ENCODE measurements around the gene NKPD1. TPM values are rescaled to one million over a fixed set of nuclear protein-coding genes. Genes with fewer than 3 reads are reported as not detected.

NKPD1 gene
- total and polyA plus RNA-seq, 2 experiments from 2014 or later, result 0.24 to 1.3 TPM

- Histone ChIP-seq H3K4me3 (no peak overlapping the region), H2AFZ (no peak overlapping the region), H3F3A (replicated peaks; ENCODE audit: low read depth) (no peaks in the 10 kb centered on the region), H3K27ac (ENCODE audit: low read depth) (no peak overlapping the region), H3K4me2 (no peak overlapping the region), H3K27me3 (ENCODE audit: insufficient read depth) (no peaks in the 10 kb centered on the region), H3K9me2 (ENCODE audit: insufficient read depth) (no peaks in the 10 kb centered on the region), H3K79me2 (replicated peaks; ENCODE audit: insufficient read depth) (peaks cover 14% of the 10 kb centered on the region), H3K36me3 (ENCODE audit: insufficient read depth) (no peaks in the 10 kb centered on the region), H3K4me1 (ENCODE audit: insufficient read depth) (peaks cover 6% of the 10 kb centered on the region; the same call in 1 of the 2 replicates), H4K20me1 (replicated peaks; ENCODE audit: insufficient read depth) (peaks cover 3% of the 10 kb centered on the region; the same call in 1 of the 2 replicates)
- no peaks in the 10 kb centered on the region; the same call in 2 of the 3 replicates for H3K9me3 Mint-ChIP-seq
- H3K36me3 Mint-ChIP-seq (ENCODE audit: low read depth), result peaks cover 18% of the 10 kb centered on the region
- no peak overlapping the region for H3K4me3 Mint-ChIP-seq
- H3K4me1 Mint-ChIP-seq, result peaks cover 12% of the 10 kb centered on the region
- H3K27me3 Mint-ChIP-seq (ENCODE audit: insufficient read depth, low read depth, poor library complexity), result peaks cover 19% of the 10 kb centered on the region
- no peak for TF ChIP-seq ZNF331 (CRISPR knock-in tag; IDR thresholded peaks at IDR 0.05; ENCODE audit: low read depth)
- no peak for TF ChIP-seq EZH2phosphoT487 (IDR thresholded peaks at IDR 0.05; ENCODE audit: unreplicated experiment)
- no peak for TF ChIP-seq EZH2 (IDR thresholded peaks at IDR 0.05; ENCODE audit: low read depth, unreplicated experiment)
- TF ChIP-seq NANOG (IDR thresholded peaks at IDR 0.05; ENCODE audit: borderline replicate concordance), result no peak
- no peak for TF ChIP-seq POLR2AphosphoS5 (IDR thresholded peaks at IDR 0.05; ENCODE audit: low read depth)
- TF ChIP-seq ZNF114 (CRISPR knock-in tag; IDR thresholded peaks at IDR 0.05), result no peak
- no peak overlapping the region; the same call in 1 of the 2 replicates for H3K27ac Mint-ChIP-seq
- DNase-seq (ENCODE audit: low spot score) (no peak), ATAC-seq (no peak)
Measured at GRCh38 chr19:45142016-45142725, 18.6 kb downstream of the NKPD1 start.

GRCh38 chr19:45141203-45141900 is 19.4 kb downstream of the NKPD1 start:
- H3F3A ChIP-seq (replicated peaks; ENCODE audit: low read depth), result no peaks in the 10 kb centered on the region
- DNase-seq (ENCODE audit: low spot score) (no peak), ATAC-seq (no peak)
- H3K79me2 ChIP-seq (replicated peaks; ENCODE audit: insufficient read depth), result peaks cover 23% of the 10 kb centered on the region
- H3K4me2 ChIP-seq, result no peak overlapping the region
- no peak overlapping the region for H2AFZ ChIP-seq
- Mint-ChIP-seq H3K4me3 (no peak overlapping the region), H3K4me1 (peaks cover 18% of the 10 kb centered on the region), H3K9me3 (no peaks in the 10 kb centered on the region; the same call in 2 of the 3 replicates), H3K27me3 (ENCODE audit: insufficient read depth, low read depth, poor library complexity) (peaks cover 18% of the 10 kb centered on the region), H3K27ac (no peak overlapping the region), H3K36me3 (ENCODE audit: low read depth) (peaks cover 18% of the 10 kb centered on the region)
- no peak for TF ChIP-seq POLR2AphosphoS5 (IDR thresholded peaks at IDR 0.05; ENCODE audit: low read depth)
- no peak for TF ChIP-seq STAT1 (IDR thresholded peaks at IDR 0.05; ENCODE audit: unreplicated experiment)
- H3K27me3 ChIP-seq (ENCODE audit: insufficient read depth), result no peaks in the 10 kb centered on the region
- no peak overlapping the region for H3K4me3 ChIP-seq
- no peak overlapping the region for H3K27ac ChIP-seq (ENCODE audit: low read depth)
- no peaks in the 10 kb centered on the region for H3K36me3 ChIP-seq (ENCODE audit: insufficient read depth)
- peaks cover 3% of the 10 kb centered on the region; the same call in 1 of the 2 replicates for H4K20me1 ChIP-seq (replicated peaks; ENCODE audit: insufficient read depth)
- H3K4me1 ChIP-seq (ENCODE audit: insufficient read depth), result peaks cover 6% of the 10 kb centered on the region; the same call in 1 of the 2 replicates
- H3K9me2 ChIP-seq (ENCODE audit: insufficient read depth), result no peaks in the 10 kb centered on the region

GRCh38 chr19:45140533-45140932 is 20.2 kb downstream of the NKPD1 start:
- Histone ChIP-seq H2AFZ (no peak overlapping the region), H3K27ac (ENCODE audit: low read depth) (no peak overlapping the region), H3K4me1 (ENCODE audit: insufficient read depth) (peaks cover 14% of the 10 kb centered on the region; the same call in 1 of the 2 replicates), H3K4me3 (no peak overlapping the region), H3K9me2 (ENCODE audit: insufficient read depth) (no peaks in the 10 kb centered on the region), H3K4me2 (no peak overlapping the region), H3K36me3 (ENCODE audit: insufficient read depth) (no peaks in the 10 kb centered on the region), H4K20me1 (replicated peaks; ENCODE audit: insufficient read depth) (peaks cover 3% of the 10 kb centered on the region; the same call in 1 of the 2 replicates), H3K79me2 (replicated peaks; ENCODE audit: insufficient read depth) (peaks cover 31% of the 10 kb centered on the region), H3K27me3 (ENCODE audit: insufficient read depth) (no peaks in the 10 kb centered on the region), H3F3A (replicated peaks; ENCODE audit: low read depth) (no peaks in the 10 kb centered on the region)
- DNase-seq (ENCODE audit: low spot score) (no peak), ATAC-seq (no peak)
- peaks cover 18% of the 10 kb centered on the region for H3K36me3 Mint-ChIP-seq (ENCODE audit: low read depth)
- H3K27me3 Mint-ChIP-seq (ENCODE audit: insufficient read depth, low read depth, poor library complexity), result peaks cover 15% of the 10 kb centered on the region
- no peaks in the 10 kb centered on the region; the same call in 2 of the 3 replicates for H3K9me3 Mint-ChIP-seq
- no peak overlapping the region for H3K27ac Mint-ChIP-seq
- H3K4me1 Mint-ChIP-seq, result peaks cover 24% of the 10 kb centered on the region
- H3K4me3 Mint-ChIP-seq, result no peak overlapping the region
- no peak for TF ChIP-seq EZH2phosphoT487 (IDR thresholded peaks at IDR 0.05; ENCODE audit: unreplicated experiment)
- no peak for TF ChIP-seq ZNF114 (CRISPR knock-in tag; IDR thresholded peaks at IDR 0.05)
- TF ChIP-seq ETS1 (IDR thresholded peaks at IDR 0.05), result no peak
- TF ChIP-seq JUNB (IDR thresholded peaks at IDR 0.05; ENCODE audit: unreplicated experiment), result no peak
- TF ChIP-seq CTCF (conservative IDR thresholded peaks at IDR 0.05; ENCODE audit: low read depth in 2 of 2), result no peak
- no peak for TF ChIP-seq CREB1 (CRISPR knock-in tag; IDR thresholded peaks at IDR 0.05; ENCODE audit: low read depth)
- no peak for TF ChIP-seq EZH2 (IDR thresholded peaks at IDR 0.05; ENCODE audit: low read depth, unreplicated experiment)
- no peak for TF ChIP-seq NANOG (IDR thresholded peaks at IDR 0.05; ENCODE audit: borderline replicate concordance)
- no peak for TF ChIP-seq POLR2AphosphoS5 (IDR thresholded peaks at IDR 0.05; ENCODE audit: low read depth)
